Measurements from ENCODE around the gene KIFC1.

The KIFC1 gene

DNA sequence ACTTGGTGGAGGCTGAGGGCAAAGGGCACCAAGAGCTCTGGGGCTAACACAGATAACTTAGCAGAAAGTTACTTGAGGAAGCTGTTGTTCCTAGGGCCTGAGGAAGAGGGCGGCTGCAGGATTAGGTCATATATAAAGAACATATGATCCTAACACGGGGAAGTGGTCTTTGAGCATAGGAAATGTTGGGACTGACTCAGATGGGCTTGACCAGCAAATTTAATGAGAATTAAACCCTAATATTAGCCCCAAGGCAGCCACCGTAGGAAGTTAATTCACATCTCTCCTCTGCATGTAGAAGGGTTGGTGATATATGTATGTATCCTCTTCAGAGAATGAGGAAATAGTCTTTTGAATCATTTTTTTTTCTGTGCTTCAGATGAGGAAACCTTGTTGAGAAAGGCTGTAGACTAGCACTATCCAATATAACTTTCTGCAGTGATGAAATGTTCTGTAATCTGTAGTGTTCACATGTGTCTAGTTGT lies 53.5 kb downstream of the KIFC1 start:
- no peak for DNase-seq

DNA sequence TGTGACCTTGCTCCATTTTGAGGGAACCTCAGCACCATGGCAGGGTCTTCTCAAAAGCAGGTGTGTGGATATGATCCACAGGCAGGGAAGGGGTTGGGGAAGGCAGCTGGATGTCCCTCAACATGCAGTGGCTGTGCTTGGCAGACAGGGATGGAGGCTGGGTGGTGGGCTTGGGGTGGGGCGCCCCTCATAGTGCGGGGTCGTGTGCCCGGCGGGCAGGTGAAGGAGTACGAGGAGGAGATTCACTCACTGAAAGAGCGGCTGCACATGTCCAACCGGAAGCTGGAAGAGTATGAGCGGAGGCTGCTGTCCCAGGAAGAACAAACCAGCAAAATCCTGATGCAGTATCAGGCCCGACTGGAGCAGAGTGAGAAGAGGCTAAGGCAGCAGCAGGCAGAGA lies 54.7 kb downstream of the KIFC1 start:
- DNase-seq: no peak

DNA sequence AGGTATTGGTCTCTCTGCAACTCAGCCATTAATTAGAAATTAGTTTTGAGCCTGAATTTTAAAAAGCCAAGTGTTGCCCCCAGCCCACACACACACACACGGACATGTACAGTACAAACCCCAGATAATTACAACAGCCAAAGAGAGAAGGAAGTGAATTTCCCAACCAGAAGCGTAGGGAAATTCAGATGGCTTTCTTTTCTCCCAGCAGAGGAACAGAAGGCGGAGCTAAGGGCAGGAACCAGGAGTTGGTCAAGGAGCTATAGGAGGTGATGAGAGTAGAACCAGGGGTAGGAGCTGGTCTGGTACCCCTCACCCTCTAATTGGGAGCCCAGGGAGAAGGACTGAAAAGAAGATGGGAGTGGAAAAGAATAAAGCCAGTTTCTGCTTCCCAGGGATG lies 58.8 kb downstream of the KIFC1 start:
- no peak for DNase-seq

DNA sequence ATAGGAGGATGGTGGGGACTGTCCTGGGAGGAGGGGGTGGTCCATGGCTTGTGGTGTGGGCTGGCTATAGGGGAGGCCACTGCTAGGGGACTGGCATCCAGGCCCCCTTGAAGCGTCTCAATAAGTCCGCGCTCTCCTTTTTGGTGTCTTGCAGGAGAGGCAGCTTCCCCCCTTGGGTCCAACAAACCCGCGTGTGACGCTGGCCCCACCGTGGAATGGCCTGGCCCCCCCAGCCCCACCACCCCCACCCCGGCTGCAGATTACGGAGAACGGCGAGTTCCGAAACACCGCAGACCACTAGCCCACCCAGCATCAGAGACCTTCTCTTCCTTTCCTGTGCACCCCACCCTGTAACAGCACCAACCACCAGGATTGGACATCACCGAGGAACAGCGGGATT lies 60.0 kb downstream of the KIFC1 start:
- DNase-seq: no peak

DNA sequence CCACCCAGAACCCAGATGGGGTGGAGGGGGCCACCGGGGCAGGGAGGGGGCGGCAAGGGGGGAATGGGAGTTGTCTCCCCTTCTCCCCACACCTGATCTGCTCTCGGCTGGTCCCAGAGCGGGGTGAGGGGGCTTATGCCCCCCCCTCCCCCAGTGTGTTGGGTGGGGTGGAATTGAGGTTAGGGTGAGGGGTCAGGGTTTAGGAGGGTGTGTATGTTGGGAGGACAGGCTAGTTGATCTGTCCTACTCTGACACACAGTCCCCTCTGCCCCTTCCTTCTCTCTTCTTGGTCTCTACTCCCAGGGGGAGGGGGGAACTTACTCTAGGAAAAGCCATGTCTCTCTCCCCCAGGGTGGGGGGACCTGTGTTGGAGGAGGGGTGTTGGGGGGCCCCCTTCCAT lies 60.9 kb downstream of the KIFC1 start:
- no peak for DNase-seq

DNA sequence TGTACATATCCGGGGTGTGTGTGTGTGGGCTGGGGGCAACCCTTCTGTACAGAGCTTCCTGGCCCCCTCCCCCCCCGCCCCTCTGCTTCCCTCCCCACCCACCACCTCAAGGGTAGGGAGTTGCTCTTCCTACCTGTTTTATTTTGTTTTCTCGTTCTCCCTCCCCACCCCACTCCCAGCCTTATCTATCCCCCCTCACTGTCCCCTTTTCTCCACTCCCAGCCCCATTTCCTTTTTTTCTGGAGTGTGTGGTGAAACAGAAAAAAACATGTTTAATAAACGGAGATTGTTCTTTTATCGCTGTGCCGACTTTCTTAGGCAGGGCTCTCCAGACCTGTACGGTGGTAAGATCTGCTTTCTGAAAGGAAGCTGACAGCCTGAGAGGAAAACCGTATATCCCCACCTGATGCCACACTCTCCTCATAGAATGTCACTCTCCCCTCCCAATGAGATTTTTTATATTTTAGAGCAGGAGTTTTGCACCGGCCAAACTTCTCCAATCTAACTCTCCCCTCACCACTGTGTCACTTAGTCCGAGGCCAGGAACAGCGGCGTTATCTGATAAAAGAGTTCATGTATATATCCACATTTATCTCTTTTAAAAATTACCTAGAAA lies 61.9 kb downstream of the KIFC1 start:
- DNase-seq: no peak

DNA sequence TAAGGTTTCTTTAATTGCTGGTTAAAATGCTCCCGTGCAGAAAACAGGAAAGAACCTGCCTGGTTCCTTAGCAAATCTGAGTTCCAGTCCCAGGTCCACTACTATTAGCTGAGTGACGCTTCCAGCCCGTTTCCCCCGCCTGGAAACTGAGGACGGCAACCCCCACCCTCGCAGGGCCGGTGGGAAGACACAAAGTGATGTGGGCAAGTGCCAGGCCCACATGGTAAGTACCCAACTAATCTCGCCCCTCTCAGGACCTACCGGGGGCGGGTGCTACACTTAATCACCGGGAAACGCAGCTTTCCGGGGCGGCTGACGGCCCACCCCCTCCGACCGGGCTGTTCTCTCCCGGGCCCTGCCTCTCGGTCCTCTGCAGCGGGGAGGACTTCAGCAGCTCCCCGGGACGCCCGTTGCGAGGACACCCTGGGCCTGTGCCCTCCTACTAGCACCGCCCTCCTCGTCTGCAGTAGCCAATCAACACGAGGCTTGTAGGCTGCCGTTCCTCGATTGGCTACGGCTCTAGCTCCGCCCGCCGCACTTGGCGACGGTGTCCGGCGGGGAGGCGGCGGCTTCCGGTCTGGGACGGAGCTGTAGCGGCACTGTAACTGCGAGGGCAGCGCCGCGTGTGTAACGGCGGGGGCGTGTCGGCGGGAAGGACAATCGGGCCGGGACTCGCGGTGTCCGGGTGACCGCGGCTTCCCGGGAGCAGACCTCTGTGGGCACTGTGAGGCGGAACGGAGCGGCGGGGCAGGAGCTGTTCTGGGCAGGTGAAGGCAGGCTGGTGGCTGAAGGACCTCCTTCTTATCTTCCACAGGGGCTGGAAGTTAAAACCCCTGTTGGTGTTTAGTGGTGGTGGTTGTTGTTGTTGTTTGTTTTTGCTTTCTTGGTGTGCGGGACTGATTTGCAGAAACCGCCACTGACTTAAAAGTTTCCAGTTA lies 62.7 kb downstream of the KIFC1 start, which contains the start of gene ZBTB9:
Gene ZBTB9, plus strand, starts transcription at position 568 of the 938 bp plus-strand sequence. CDS start 525 bp downstream, outside the sequence.
- peak; percentile 98 for DNase-seq

DNA sequence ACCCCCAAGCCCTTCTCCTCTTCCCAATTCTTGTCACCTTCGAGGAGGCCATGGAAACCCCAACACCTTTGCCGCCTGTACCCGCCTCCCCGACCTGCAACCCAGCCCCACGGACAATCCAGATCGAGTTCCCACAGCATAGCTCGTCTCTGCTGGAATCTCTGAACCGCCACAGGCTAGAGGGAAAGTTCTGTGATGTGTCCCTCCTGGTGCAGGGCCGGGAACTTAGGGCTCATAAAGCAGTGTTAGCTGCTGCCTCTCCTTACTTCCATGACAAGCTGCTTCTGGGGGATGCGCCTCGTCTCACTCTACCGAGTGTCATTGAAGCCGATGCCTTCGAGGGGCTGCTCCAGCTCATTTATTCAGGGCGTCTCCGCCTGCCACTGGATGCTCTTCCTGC lies 63.4 kb downstream of the KIFC1 start:
- DNase-seq: no peak

DNA sequence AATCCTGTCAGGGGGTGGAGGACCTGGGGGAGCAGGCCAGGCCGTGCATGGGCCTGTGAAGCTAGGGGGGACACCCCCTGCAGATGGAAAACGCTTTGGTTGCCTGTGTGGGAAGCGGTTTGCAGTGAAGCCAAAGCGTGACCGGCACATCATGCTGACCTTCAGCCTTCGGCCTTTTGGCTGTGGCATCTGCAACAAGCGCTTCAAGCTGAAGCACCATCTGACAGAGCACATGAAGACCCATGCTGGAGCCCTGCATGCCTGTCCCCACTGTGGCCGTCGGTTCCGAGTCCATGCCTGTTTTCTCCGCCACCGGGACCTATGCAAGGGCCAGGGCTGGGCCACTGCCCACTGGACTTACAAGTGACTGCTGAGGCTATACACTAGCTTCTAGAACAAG lies 64.5 kb downstream of the KIFC1 start:
- DNase-seq: no peak

DNA sequence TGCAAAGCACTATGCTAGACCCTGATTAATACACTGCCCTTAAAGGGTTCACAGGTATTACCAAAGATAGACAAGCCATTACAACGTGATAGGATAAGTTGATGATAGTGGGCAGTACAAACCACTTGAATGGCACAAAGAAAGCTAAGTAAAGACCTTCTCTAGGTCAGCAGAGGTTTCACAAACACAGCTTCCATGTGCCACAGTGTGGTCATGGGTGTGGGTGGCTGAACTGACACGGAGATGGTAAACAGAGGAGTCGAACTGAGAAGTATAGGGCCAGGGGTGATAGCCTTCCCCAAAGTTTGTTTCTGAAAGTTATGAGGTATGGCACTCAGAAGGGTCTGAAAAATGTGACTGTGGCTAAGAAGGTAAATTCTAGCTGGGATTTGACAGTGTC lies 67.1 kb downstream of the KIFC1 start:
- DNase-seq: no peak

DNA sequence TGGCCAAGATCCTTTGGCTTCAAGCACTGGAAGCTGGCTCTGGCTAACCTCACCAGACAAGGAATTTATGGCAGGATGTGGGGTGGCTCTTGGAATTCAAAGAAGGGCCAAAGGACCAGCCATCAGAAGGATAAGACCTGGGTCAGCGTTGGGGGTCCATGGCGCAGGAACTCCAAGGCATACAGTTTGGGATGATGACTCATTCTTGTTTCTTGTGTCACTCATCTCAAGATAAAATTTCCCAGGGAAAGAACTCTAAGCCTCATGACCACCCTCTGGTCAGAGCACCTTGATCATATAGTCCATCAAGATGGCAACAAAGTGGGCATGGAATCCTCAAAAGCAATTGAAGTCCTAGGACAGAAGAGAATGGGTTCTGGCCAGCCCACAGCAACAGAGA lies 67.6 kb downstream of the KIFC1 start:
- DNase-seq: no peak

Data from NCI-H748 treated with DMSO at 0.1 percent for 48 hours (cell line).